Hepatocyte (in vitro differentiated cells): ENCODE results near the gene FLAD1.

Experiments
- EZH2phosphoT487 ChIP-seq: fragments of 200-600 bp; sonication (generic); IDR thresholded peaks from one replicate; pipeline ENCODE4 v1.6.1; 2018; ENCODE audit warnings: antibody characterized with exemption, mild to moderate bottlenecking, low read depth, moderate library complexity; ENCODE audit not compliant: unreplicated experiment, severe bottlenecking
- TF ChIP-seq, protein P1 (sequence below): fragments of 200-600 bp; sonication (generic); IDR thresholded peaks from 2 replicates; pipeline ENCODE4 v1.5.1; 2016; ENCODE audit warnings: antibody characterized with exemption, mild to moderate bottlenecking; ENCODE audit not compliant: poor library complexity

DNA sequence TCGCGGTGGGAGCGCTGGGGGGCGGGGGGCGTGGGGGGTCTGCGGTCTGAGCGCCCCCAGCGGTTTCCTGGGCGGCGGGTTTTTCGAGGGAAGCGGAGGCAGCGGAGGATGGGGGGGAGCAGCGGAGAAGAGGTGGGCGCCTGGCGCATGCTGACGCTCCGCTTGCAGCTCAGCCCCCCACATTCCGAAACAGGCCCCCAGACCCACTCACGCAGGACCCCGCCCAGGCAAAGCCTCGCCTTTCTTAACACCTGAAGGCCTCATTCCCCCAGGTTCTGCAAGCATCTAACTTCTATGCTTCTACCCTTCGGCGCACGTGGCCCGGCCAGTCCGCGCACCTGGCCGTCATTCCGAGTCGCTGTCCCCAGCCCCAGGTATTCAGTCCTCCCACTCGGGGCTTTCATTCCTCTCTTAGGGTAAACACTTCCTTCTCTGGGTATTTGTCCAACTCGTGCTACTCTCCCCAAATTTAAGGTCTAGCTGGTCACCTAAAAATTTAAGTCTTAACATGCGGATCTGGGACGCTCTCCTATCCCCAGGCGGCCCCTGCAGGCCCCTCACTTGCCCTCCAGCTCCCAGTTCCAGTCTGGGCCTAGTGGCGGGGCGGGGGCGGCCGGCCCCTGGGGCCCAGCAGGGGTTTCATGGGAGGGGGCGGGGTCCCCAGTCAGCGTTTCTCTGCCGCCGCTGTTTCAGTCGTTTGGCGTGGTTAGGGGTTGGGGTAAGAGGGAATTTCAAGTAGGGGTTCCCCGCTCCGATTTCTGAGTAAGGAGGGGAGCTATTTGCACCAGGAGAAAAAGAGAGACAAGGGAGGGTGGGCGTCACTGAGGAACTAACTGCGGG, 16.6 kb downstream of the FLAD1 start:
- TF ChIP-seq, protein P1, sequence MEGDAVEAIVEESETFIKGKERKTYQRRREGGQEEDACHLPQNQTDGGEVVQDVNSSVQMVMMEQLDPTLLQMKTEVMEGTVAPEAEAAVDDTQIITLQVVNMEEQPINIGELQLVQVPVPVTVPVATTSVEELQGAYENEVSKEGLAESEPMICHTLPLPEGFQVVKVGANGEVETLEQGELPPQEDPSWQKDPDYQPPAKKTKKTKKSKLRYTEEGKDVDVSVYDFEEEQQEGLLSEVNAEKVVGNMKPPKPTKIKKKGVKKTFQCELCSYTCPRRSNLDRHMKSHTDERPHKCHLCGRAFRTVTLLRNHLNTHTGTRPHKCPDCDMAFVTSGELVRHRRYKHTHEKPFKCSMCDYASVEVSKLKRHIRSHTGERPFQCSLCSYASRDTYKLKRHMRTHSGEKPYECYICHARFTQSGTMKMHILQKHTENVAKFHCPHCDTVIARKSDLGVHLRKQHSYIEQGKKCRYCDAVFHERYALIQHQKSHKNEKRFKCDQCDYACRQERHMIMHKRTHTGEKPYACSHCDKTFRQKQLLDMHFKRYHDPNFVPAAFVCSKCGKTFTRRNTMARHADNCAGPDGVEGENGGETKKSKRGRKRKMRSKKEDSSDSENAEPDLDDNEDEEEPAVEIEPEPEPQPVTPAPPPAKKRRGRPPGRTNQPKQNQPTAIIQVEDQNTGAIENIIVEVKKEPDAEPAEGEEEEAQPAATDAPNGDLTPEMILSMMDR: no peak
- no peak for TF ChIP-seq EZH2phosphoT487
